ENCODE measurements around the gene PLXDC1. TPM values are rescaled to one million over a fixed set of nuclear protein-coding genes. Genes with fewer than 3 reads are reported as not detected.

Gene PLXDC1
- total and polyA plus RNA-seq, 2 experiments from 2014 or later = 0.28 to 0.91 TPM

- Mint-ChIP-seq H3K27me3 (ENCODE audit: insufficient read depth, low read depth, poor library complexity) (peaks cover 23% of the 10 kb centered on the region), H3K36me3 (ENCODE audit: low read depth) (peaks cover 19% of the 10 kb centered on the region), H3K4me1 (peaks cover 44% of the 10 kb centered on the region), H3K4me3 (no peak overlapping the region; the same call in 2 of the 3 replicates), H3K27ac (no peak overlapping the region), H3K9me3 (no peaks in the 10 kb centered on the region; the same call in 2 of the 3 replicates)
- Histone ChIP-seq H3F3A (replicated peaks; ENCODE audit: low read depth) (peaks cover 17% of the 10 kb centered on the region), H2AFZ (no peak overlapping the region), H4K20me1 (replicated peaks; ENCODE audit: insufficient read depth) (no peaks in the 10 kb centered on the region), H3K36me3 (ENCODE audit: insufficient read depth) (no peaks in the 10 kb centered on the region), H3K79me2 (replicated peaks; ENCODE audit: insufficient read depth) (no peaks in the 10 kb centered on the region), H3K9me2 (ENCODE audit: insufficient read depth) (no peaks in the 10 kb centered on the region), H3K4me1 (ENCODE audit: insufficient read depth) (peaks cover 18% of the 10 kb centered on the region), H3K4me3 (no peak overlapping the region), H3K27me3 (ENCODE audit: insufficient read depth) (no peaks in the 10 kb centered on the region), H3K27ac (ENCODE audit: low read depth) (no peak overlapping the region), H3K4me2 (no peak overlapping the region)
- no peak for ATAC-seq
- no peak for DNase-seq (ENCODE audit: low spot score)
- TF ChIP-seq STAT1 (IDR thresholded peaks at IDR 0.05; ENCODE audit: unreplicated experiment) = no peak
- no peak for TF ChIP-seq ETS1 (IDR thresholded peaks at IDR 0.05)
- TF ChIP-seq POLR2AphosphoS5 (IDR thresholded peaks at IDR 0.05; ENCODE audit: low read depth) = no peak
- no peak for TF ChIP-seq REST (IDR thresholded peaks at IDR 0.05; ENCODE audit: unreplicated experiment)
- no peak for TF ChIP-seq CREB1 (CRISPR knock-in tag; IDR thresholded peaks at IDR 0.05; ENCODE audit: low read depth)
- no peak for TF ChIP-seq JUNB (IDR thresholded peaks at IDR 0.05; ENCODE audit: unreplicated experiment)
- no peak for TF ChIP-seq EZH2phosphoT487 (IDR thresholded peaks at IDR 0.05; ENCODE audit: unreplicated experiment)
- TF ChIP-seq CTCF (conservative IDR thresholded peaks at IDR 0.05; ENCODE audit: low read depth in 2 of 2) = no peak
- TF ChIP-seq ZNF331 (CRISPR knock-in tag; IDR thresholded peaks at IDR 0.05; ENCODE audit: low read depth) = no peak
These were observed 24.3 kb upstream of the PLXDC1 start for GRCh38 chr17:39175695-39176093.
